ENCODE results near the gene CA10.

Gene CA10

GRCh38 chr17:51814521-51814920 lies 344.0 kb downstream of the CA10 start:
- Histone ChIP-seq H2AFZ (ENCODE audit: low read length) (no peak overlapping the region), H3K9ac (ENCODE audit: low read length) (no peak overlapping the region), H4K20me1 (ENCODE audit: insufficient read depth, low read length) (no peaks in the 10 kb centered on the region), H3K79me2 (ENCODE audit: insufficient read depth, low read length) (no peaks in the 10 kb centered on the region), H3K9me2 (ENCODE audit: low read depth, low read length) (no peaks in the 10 kb centered on the region), H3K27ac (ENCODE audit: low read depth, low read length, poor library complexity, severe bottlenecking) (no peak overlapping the region), H3K4me1 (ENCODE audit: insufficient read depth, low read length, severe bottlenecking) (no peaks in the 10 kb centered on the region), H3K9me3 (ENCODE audit: low read length) (no peaks in the 10 kb centered on the region), H3K36me3 (ENCODE audit: insufficient read depth, low read length) (no peaks in the 10 kb centered on the region), H3K4me3 (ENCODE audit: low read depth, low read length, poor library complexity, severe bottlenecking) (no peak overlapping the region), H3K27me3 (ENCODE audit: insufficient read depth, low read length) (no peaks in the 10 kb centered on the region), H3F3A (ENCODE audit: insufficient read depth, low read length) (no peaks in the 10 kb centered on the region), H3K4me2 (ENCODE audit: low read length) (no peak overlapping the region)
- no peak for TF ChIP-seq EZH2 (IDR thresholded peaks at IDR 0.05; ENCODE audit: borderline replicate concordance, low read length)
- TF ChIP-seq, protein P1, sequence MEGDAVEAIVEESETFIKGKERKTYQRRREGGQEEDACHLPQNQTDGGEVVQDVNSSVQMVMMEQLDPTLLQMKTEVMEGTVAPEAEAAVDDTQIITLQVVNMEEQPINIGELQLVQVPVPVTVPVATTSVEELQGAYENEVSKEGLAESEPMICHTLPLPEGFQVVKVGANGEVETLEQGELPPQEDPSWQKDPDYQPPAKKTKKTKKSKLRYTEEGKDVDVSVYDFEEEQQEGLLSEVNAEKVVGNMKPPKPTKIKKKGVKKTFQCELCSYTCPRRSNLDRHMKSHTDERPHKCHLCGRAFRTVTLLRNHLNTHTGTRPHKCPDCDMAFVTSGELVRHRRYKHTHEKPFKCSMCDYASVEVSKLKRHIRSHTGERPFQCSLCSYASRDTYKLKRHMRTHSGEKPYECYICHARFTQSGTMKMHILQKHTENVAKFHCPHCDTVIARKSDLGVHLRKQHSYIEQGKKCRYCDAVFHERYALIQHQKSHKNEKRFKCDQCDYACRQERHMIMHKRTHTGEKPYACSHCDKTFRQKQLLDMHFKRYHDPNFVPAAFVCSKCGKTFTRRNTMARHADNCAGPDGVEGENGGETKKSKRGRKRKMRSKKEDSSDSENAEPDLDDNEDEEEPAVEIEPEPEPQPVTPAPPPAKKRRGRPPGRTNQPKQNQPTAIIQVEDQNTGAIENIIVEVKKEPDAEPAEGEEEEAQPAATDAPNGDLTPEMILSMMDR (IDR thresholded peaks at IDR 0.05; ENCODE audit: low read length): no peak

- Histone ChIP-seq H3K4me2 (ENCODE audit: low read length) (no peak overlapping the region), H3K27me3 (ENCODE audit: insufficient read depth, low read length) (no peaks in the 10 kb centered on the region), H2AFZ (ENCODE audit: low read length) (no peak overlapping the region), H3K9me2 (ENCODE audit: low read depth, low read length) (no peaks in the 10 kb centered on the region), H3K79me2 (ENCODE audit: insufficient read depth, low read length) (no peaks in the 10 kb centered on the region), H3K4me3 (ENCODE audit: low read depth, low read length, poor library complexity, severe bottlenecking) (no peak overlapping the region), H3K36me3 (ENCODE audit: insufficient read depth, low read length) (no peaks in the 10 kb centered on the region), H3F3A (ENCODE audit: insufficient read depth, low read length) (no peaks in the 10 kb centered on the region), H3K9ac (ENCODE audit: low read length) (no peak overlapping the region), H3K9me3 (ENCODE audit: low read length) (no peaks in the 10 kb centered on the region), H3K4me1 (ENCODE audit: insufficient read depth, low read length, severe bottlenecking) (no peaks in the 10 kb centered on the region), H3K27ac (ENCODE audit: low read depth, low read length, poor library complexity, severe bottlenecking) (no peak overlapping the region), H4K20me1 (ENCODE audit: insufficient read depth, low read length) (no peaks in the 10 kb centered on the region)
- TF ChIP-seq, protein P1 (IDR thresholded peaks at IDR 0.05; ENCODE audit: low read length): no peak
- no peak for TF ChIP-seq EZH2 (IDR thresholded peaks at IDR 0.05; ENCODE audit: borderline replicate concordance, low read length)
These were observed 344.7 kb downstream of the CA10 start for GRCh38 chr17:51813784-51814174.

DNA sequence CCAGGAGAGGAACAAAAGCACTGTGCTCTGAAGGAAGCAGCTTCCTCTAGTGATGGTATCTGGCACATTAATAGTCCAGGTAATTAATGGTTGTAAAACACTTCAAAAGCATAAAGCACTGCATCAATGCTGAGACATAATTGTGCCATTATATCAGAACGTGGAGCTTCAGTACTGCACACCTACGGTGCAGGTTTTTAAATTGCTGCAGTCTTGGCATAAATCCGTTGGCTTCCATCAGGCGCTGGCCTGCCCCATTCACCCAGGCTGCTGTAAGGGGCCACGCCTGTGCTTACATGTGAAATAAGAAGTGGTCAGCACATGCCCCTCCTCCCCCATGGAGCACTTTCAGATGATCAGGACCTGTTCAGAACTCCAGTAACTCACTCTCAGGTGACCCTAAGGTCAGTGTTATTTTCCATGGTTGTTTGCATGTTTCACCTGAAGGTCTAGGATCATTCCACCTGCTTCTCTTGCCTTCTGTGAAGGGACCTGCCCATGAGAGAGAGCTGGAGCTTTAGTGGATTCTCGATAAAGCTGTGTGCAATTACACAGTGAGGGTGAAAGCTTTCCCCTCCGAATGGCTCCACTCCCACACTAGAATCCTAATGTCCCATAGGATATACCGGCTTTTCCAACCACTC lies 345.3 kb downstream of the CA10 start:
- Histone ChIP-seq H3F3A (ENCODE audit: insufficient read depth, low read length) (no peaks in the 10 kb centered on the region), H3K9ac (ENCODE audit: low read length) (no peak overlapping the region), H3K27ac (ENCODE audit: low read depth, low read length, poor library complexity, severe bottlenecking) (no peak overlapping the region), H3K4me2 (ENCODE audit: low read length) (no peak overlapping the region), H3K9me3 (ENCODE audit: low read length) (no peaks in the 10 kb centered on the region), H3K79me2 (ENCODE audit: insufficient read depth, low read length) (no peaks in the 10 kb centered on the region), H2AFZ (ENCODE audit: low read length) (no peak overlapping the region), H4K20me1 (ENCODE audit: insufficient read depth, low read length) (no peaks in the 10 kb centered on the region), H3K36me3 (ENCODE audit: insufficient read depth, low read length) (no peaks in the 10 kb centered on the region), H3K4me3 (ENCODE audit: low read depth, low read length, poor library complexity, severe bottlenecking) (no peak overlapping the region), H3K27me3 (ENCODE audit: insufficient read depth, low read length) (no peaks in the 10 kb centered on the region), H3K9me2 (ENCODE audit: low read depth, low read length) (no peaks in the 10 kb centered on the region), H3K4me1 (ENCODE audit: insufficient read depth, low read length, severe bottlenecking) (no peaks in the 10 kb centered on the region)
- TF ChIP-seq, protein P1 (IDR thresholded peaks at IDR 0.05; ENCODE audit: low read length): no peak
- TF ChIP-seq EZH2 (IDR thresholded peaks at IDR 0.05; ENCODE audit: borderline replicate concordance, low read length): no peak
